NOMO-1 treated with dmso at 0.1 percent for 144 hours (cell line): Measurements from ENCODE around the gene PRKG1.

ENCODE experiments used
- DNase-seq: peaks from one replicate; lab custom pipeline; 2025; ENCODE audit not compliant: unreplicated experiment; lab: John Stamatoyannopoulos, UW

PRKG1 gene

GRCh38 chr10:52074505-52075026 lies 1000.3 kb downstream of the PRKG1 start:
- no peak for DNase-seq

- no peak for DNase-seq
Measured at GRCh38 chr10:52077814-52078213, 1003.5 kb downstream of the PRKG1 start.

- DNase-seq, result no peak
Measured at GRCh38 chr10:52078397-52078937, 1004.2 kb downstream of the PRKG1 start.

- no peak for DNase-seq
Measured at GRCh38 chr10:52082307-52082706, 1008.0 kb downstream of the PRKG1 start.

- DNase-seq, result no peak
Measured at GRCh38 chr10:52083422-52083821, 1009.1 kb downstream of the PRKG1 start.

- DNase-seq, result no peak
Measured at GRCh38 chr10:52092390-52092789, 1018.1 kb downstream of the PRKG1 start.

GRCh38 chr10:52098130-52098529 lies 1023.8 kb downstream of the PRKG1 start:
- no peak for DNase-seq

GRCh38 chr10:52099026-52099600 lies 1024.8 kb downstream of the PRKG1 start:
- DNase-seq, result no peak

GRCh38 chr10:52100011-52100547 lies 1025.8 kb downstream of the PRKG1 start:
- DNase-seq, result no peak

GRCh38 chr10:52105301-52105700 lies 1031.0 kb downstream of the PRKG1 start:
- no peak for DNase-seq

- DNase-seq, result no peak
Measured at GRCh38 chr10:52106011-52106410, 1031.7 kb downstream of the PRKG1 start.

GRCh38 chr10:52106899-52107298 lies 1032.6 kb downstream of the PRKG1 start:
- no peak for DNase-seq

- DNase-seq, result no peak
Measured at GRCh38 chr10:52108236-52108635, 1033.9 kb downstream of the PRKG1 start.

- DNase-seq, result no peak
Measured at GRCh38 chr10:52110576-52110975, 1036.3 kb downstream of the PRKG1 start.

- no peak for DNase-seq
Measured at GRCh38 chr10:52111101-52111891, 1037.0 kb downstream of the PRKG1 start.

GRCh38 chr10:52115823-52116222 lies 1041.5 kb downstream of the PRKG1 start:
- DNase-seq, result no peak

- no peak for DNase-seq
Measured at GRCh38 chr10:52119507-52119906, 1045.2 kb downstream of the PRKG1 start.

- no peak for DNase-seq
Measured at GRCh38 chr10:52121688-52122087, 1047.4 kb downstream of the PRKG1 start.

GRCh38 chr10:52128056-52128683 lies 1053.9 kb downstream of the PRKG1 start:
- no peak for DNase-seq

- DNase-seq, result no peak
Measured at GRCh38 chr10:52129410-52130178, 1055.3 kb downstream of the PRKG1 start.

- DNase-seq, result no peak
Measured at GRCh38 chr10:52135101-52135500, 1060.8 kb downstream of the PRKG1 start.
